C4-2B (cell line): ENCODE measurements around the gene DCTN1.

Experiments used
- H3K27ac ChIP-seq: fragments of 450-650 bp; 2 replicates; pipeline ENCODE4 v1.5.1; 2017
- ZFX ChIP-seq: fragments of 450-650 bp; IDR thresholded peaks from 2 replicates; pipeline ENCODE4 v1.6.1; 2017
- TF ChIP-seq, protein P1 (sequence below): fragments of 450-650 bp; conservative IDR thresholded peaks from 2 replicates; pipeline ENCODE4 v1.5.1; 2017; ENCODE audit warnings: mild to moderate bottlenecking

Gene DCTN1

DNA sequence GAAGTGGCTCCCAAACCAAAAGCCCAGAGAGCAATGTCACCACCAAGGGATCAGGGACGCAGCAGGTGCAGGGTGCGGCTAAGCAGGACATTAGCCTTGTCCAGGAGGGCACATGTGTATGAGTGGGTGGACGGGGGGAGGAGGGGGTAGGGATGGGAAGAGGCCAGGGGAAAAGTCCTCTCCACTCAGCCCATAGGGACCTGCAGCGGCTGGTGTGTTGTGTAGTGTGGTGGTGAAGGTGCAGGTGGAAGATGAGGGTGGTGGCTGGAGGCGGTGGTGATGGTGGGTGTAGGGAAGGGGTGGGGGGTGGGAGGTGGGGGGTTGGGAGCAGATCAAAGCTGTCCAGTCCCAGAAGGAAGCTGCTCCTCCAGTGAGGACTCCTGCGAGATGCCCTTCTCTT is 37.7 kb upstream of the DCTN1 start:
- no peak overlapping the region for H3K27ac ChIP-seq
- no peak for TF ChIP-seq ZFX
- TF ChIP-seq, protein P1, sequence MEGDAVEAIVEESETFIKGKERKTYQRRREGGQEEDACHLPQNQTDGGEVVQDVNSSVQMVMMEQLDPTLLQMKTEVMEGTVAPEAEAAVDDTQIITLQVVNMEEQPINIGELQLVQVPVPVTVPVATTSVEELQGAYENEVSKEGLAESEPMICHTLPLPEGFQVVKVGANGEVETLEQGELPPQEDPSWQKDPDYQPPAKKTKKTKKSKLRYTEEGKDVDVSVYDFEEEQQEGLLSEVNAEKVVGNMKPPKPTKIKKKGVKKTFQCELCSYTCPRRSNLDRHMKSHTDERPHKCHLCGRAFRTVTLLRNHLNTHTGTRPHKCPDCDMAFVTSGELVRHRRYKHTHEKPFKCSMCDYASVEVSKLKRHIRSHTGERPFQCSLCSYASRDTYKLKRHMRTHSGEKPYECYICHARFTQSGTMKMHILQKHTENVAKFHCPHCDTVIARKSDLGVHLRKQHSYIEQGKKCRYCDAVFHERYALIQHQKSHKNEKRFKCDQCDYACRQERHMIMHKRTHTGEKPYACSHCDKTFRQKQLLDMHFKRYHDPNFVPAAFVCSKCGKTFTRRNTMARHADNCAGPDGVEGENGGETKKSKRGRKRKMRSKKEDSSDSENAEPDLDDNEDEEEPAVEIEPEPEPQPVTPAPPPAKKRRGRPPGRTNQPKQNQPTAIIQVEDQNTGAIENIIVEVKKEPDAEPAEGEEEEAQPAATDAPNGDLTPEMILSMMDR, result no peak

DNA sequence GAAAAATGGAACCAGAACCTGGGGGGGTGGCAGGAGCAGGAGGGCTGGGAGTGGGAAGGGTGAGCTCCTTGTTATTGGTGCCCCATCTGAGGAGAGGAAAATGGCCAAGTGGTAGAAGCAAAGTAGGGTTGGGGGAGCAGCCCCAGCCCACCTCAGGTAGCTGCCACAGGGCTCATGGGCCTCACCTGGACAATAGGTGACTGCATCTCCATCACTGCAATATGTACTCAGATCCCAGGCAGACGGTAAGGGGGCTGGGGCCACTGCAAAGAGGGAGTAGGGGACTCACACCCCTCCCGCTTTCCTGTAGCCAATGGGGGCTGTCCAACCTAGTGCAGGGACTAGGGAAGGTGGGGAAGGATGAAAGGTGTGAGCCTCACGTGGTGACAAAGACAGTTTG is 37.1 kb upstream of the DCTN1 start:
- H3K27ac ChIP-seq, result no peak overlapping the region
- TF ChIP-seq, protein P1, result no peak
- no peak for TF ChIP-seq ZFX

DNA sequence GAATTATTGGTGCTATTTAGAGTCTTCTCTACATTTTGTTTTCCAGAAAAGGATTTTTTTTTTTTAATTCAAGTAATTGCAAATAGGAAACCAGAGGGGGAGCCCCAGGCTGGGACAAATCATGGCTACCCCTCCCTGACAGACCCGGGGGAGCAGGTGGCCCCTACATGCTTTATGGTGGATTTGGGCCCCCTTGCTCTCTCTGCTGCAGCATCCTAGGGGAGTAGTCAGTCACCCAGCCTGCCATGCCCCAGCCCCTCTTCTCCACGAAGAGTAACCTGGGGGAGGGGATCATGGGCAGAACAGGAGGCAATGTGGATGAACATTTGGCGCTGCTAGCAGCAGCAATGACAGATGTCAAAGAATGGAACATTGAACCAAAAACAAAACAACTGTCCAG is 36.7 kb upstream of the DCTN1 start:
- no peak overlapping the region for H3K27ac ChIP-seq
- TF ChIP-seq, protein P1, result no peak
- TF ChIP-seq ZFX, result no peak

DNA sequence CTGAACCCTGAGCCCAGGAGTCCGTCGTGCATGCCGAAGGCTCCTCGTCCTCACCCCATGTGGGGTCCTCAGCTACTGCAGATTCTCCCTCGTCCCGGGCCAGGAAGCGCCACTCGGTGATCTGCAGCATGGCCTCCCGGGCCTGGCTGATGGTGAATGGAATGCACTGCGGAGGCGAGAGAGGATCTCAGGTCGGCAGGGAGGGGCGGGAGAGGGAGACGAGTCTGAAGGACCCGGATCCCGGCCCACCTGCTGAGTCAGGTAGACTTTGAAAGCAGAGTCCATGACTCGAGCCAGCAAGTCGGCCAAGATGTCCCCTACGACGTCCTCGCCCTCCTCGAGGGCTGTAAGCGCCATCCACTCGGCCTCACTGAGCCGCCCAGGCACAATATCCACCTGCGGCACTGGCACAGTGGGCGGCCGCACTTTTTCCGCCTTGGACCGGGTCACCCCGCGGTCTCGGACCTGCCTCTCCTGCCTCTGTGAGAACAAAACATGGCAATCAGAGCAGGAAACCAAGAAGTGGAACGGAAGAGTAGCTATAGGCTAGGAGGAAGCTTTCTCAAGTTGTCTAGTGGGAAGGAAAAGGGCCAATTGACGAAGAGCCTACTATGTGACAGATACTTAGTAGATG is 35.8 kb upstream of the DCTN1 start:
- no peak for TF ChIP-seq ZFX
- TF ChIP-seq, protein P1, result no peak
- H3K27ac ChIP-seq, result no peak overlapping the region

DNA sequence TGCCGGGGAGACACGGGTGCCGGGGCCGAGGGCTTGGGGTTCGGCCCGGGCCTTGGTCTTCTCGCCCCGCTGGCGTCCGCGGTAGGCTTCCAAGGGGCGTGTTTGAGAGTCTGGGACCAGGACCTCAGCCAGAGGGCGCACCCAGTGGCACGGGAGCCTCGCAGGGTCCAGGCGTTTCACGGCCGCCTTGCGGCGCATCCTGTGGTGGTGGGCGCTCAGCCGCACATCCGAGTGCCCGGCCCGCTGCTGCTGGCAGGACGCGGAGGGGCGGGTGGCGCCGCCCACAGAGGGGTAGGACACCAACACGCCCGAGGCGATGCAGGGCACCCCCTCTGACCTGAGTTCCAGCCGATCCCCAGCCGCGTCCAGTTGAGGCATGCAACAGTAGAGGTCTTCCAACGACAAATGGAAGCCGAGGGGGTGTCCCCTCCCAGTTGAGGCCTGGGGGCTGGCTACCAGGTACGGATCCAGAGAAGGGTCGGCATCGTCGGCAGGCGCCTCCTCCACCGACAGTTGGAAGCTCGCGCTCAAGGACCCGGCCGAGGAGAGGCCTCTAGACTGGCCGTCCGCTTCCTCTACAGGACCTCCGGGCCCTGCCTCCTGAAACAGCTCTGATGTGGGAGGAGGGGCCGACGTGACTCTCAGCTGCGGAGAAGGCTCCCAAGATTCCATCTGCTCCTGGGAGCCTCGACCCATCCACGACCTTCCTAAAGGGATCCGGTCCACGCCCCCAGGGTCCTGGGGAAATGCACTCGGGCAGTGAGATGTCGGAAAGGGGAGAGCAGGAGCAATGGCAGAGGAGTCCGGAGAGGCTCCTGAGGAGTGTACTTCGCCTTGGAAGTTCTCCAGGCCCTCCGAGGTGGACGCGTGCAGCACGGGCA is 35.0 kb upstream of the DCTN1 start:
- TF ChIP-seq, protein P1, result no peak
- TF ChIP-seq ZFX, result no peak
- no peak overlapping the region for H3K27ac ChIP-seq

DNA sequence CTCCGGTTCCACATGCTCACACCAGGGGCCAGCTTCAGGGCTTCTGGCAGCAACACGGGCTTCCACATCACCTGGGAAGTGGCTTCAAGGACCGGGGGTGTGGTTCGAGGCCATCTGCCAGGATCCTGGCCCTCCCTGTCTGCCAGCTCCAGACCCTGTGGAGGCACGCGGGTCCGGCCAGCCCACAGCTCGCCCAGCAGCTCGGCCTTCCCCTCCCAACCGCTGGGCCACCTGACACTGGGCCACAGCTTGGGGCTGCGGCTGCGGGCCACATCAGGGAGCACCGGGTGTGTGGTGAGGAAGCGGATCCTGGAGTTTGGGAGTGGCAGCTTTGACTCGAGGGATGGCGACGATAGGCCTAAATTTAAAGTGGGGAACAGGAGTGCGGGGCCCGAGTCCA is 34.3 kb upstream of the DCTN1 start:
- no peak overlapping the region for H3K27ac ChIP-seq
- TF ChIP-seq, protein P1, result no peak
- TF ChIP-seq ZFX, result no peak

DNA sequence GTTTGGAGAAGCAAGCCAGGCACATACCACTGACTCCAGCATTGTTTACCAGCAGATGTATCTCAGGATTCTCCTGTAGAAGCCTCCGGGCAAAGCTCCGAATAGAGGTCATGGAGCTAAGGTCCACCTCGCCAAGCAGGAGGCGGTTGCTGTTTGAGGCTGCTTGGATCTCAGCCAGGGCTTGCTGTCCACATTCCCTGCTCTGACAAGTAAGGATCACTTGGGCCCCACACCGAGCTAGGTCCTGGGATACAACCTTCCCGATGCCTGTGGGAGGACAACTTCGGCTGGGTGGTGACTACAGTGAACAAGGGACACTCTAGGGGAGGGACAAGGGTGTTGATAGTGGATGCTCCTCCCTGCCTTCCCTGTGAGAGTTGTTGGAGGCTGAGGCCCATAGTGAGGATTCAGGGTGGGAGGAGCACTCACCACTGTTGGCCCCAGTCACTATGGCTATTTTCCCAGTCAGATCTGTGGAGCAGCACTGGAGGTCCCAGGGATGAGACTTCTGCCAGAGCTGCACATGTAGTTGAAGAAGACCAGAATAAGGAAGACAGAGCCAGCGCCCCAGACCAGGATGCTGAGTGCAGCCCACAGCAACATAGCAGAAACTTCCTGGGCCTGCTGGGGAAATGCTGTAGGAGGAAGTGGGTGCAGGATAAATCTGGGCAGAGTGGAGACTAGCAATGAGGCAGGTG is 33.0 kb upstream of the DCTN1 start:
- H3K27ac ChIP-seq, result no peak overlapping the region
- no peak for TF ChIP-seq ZFX
- TF ChIP-seq, protein P1, result no peak
